Forelimb muscle (tissue), 1 donor: ENCODE results near the gene ARRDC2. TPM values are rescaled to one million over a fixed set of nuclear protein-coding genes. Genes with fewer than 3 reads are reported as not detected.
"Not testable (repeated sequence)": the region's sequence is repeated elsewhere in the genome, so short reads cannot be mapped to it uniquely, and the experiment has no call there.

ENCODE experiments used
- DNase-seq: peaks from one replicate; pipeline ENCODE4 v3.0.0-alpha.2; 2013; ENCODE audit warnings: low read depth
- polyA plus RNA-seq: library from polyadenylated mRNA; unstranded; fragments of 120-200 nt; gene quantifications from one replicate; pipeline ENCODE4 v1.2.1, GENCODE V29; 2013; ENCODE audit not compliant: insufficient read length

ARRDC2 gene
- polyA plus RNA-seq, 1 donor: 4.8 TPM

DNA sequence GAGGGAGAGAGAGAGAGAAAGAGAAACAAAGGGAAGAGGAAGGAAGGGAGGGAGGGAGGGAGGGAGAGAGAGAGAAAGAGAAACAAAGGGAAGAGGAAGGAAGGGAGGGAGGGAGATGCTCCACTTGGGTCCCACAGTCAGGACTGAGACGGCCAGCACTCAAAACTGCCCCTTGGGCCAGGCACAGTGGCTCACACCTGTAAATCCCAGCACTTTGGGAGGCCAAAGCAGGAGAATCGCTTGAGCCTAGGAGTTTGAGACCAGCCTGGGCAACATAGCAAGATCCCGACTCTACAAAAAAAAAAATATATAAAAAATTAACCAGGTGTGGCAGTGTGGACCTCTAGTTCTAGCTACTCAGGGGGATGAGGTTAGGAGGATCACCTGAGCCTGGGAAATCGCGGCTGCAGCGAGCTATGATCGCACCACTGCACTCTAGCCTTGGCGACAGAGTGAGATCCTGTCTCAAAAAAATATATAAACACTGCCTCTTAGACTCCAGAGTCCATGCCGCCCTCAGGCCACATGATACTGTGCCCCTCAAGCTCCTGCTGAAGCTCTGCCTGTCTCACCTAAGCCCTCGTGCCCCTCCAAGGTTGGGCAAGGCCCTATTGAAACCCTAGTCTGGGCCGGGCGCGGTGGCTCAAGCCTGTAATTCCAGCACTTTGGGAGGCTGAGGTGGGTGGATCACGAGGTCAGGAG lies 8.4 kb downstream of the ARRDC2 start:
- no peak for DNase-seq

GRCh38 chr19:18017275-18018083 lies 9.5 kb downstream of the ARRDC2 start:
- no peak for DNase-seq

GRCh38 chr19:18020212-18021085 lies 12.5 kb downstream of the ARRDC2 start:
- no peak for DNase-seq

DNA sequence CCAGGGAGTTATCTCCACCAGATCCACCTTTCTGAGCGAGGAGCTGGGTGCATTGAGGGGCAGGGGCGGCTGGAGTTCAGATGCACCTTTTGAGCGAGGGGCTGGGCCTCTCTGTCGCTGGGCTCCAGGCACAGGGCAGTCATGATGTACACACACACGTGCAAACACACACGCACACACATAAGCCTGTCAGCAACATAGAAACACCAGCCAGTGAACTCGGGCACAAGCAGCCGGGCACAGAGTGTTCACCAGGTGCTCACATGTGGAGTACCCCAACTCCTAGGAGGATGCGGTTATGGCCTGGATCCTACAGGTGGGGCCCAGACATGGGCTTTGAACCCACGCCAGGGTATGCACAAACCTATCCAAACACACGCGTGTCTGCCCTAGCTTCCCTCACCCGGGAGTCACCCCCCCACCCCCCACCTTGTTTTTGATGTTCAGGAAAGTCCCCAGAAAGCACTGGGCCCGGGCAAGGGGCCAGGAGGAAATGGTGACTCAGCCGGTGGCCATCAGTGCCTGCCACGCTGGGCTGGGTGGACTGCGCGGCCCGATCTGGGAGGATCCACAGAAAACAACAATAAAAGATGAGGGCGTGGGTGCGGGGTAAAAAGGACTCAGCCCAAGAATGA lies 13.3 kb downstream of the ARRDC2 start:
- no peak for DNase-seq

- DNase-seq: no peak
These were observed 15.8 kb downstream of the ARRDC2 start for GRCh38 chr19:18023622-18024251.

DNA sequence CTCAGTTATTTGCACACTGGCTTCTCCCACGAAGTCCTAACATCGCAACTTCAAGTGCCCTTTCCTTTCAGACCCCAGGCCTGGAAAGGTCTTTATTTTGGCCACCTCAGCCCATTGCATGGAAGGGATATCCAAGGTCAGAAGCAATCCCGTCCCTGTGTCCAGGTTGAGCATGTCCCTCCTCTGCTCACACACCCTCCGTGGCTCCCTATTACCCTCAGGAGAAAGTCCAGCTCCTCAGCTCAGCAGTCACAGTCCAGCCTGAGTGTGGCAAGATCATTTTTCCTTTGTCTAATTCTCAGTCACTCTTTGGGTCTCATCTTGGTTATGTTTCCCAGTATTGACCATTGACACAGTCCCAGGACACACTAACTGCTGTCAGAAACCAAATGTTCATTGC lies 19.2 kb downstream of the ARRDC2 start:
- no peak for DNase-seq

DNA sequence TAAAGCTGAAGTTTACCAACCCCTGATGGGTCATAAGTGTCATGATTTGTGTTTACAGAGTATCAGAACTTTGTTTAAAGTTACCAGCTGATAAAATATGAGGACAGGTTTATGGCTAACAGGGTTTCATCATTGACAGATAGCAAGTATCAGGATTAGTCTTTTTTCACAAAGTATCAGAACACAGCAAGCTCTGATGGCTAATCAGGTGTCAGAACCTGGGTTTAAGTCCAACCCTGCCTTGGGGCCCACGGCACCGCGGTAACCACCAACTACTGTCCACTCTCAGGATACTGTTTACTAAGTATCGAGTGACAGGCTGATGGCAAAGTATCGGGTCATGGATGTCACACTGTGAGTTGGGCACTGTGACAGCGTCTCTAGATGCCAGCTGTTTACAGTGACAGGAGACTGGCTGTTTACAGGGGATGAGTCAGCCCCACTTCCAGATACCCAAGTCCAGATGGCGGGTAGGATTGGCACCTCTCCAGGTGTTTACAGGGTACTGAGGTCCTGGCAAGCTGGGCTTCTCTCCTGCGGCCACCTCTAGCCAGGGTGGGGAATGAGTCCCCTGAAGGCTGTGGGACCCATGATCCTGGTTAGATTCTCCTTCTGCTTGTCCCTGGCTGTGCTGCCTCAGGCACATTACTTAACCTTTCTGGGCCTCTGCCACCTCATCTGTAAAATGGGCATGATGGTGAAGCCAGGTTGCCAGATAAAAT lies 21.8 kb downstream of the ARRDC2 start:
- DNase-seq: no peak

DNA sequence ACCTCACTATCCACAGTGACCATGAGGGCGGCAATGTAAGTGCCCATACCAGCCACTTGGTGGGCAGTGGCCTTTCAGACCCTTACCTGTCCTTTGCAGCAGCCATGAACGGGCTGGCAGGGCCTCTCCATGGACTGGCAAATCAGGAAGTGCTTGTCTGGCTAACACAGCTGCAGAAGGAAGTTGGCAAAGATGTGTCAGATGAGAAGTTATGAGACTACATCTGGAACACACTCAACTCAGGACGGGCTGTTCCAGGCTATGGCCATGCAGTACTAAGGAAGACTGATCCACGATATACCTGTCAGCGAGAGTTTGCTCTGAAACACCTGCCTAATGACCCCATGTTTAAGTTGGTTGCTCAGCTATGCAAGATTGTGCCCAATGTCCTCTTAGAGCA lies 23.4 kb downstream of the ARRDC2 start:
- DNase-seq: not testable (repeated sequence)

DNA sequence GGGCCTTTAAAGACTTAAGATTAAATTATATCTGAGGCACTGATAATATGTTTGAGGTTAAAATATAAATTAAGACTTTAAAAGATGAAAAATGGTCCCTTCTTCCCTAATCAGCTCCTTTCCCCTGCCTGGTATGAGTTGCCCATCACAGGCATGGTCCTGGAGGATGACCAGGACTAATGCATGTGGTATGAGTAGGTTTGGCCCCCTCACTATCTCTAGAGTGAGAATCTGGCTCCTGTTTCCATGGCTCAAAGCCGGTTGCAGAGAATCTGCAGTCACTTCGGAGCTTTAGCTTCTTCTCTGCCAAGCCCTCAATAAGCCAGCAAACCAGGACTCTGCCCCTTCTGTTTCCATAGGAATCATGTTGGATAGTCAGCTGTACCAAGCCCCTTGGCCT lies 24.1 kb downstream of the ARRDC2 start:
- not testable (repeated sequence) for DNase-seq

GRCh38 chr19:18041054-18041453 lies 33.1 kb downstream of the ARRDC2 start:
- DNase-seq: no peak

DNA sequence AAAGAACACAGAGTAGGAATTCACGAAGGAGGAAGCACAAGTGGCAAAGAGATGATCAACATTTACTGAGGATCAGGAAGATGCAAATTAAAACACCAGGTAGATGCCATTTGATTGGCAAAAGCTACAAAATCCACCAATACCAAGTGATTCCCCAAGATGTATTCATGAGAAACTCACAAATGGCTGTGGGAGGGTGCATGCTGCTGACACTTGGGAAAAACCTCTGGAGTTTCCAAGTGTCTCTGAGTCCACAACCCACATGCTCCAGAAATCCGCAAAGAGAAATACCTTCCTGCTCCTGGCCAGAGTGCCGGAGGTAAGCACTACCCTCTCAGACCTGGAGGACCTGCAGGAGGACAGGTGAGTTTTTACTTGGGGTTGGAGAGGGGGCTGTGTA lies 35.7 kb downstream of the ARRDC2 start:
- DNase-seq: no peak

DNA sequence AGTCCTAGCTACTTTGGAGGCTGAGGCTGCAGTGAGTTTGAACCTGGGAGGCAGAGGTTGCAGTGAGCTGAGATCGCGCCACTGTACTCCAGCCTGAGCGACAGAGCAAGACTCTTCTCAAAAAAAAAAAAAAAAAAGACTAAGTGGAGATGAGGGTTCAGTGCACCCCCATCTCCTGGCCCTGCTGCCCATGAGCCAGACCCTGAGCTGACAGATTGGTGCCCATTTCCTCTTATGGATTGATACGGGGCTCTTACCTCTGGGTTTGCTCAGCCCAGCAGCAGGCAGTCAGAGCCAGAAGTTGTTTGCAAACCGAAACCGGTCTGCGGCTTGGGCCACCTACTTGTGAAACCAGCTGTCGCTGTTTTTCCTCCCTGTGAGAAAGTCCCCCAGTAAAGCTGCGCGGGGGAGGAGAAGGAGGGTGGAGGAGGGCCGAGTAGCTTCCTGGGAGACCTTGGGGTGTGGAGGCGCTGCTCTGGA lies 36.9 kb downstream of the ARRDC2 start:
- DNase-seq: no peak

- no peak for DNase-seq
These were observed 37.5 kb downstream of the ARRDC2 start for GRCh38 chr19:18045307-18046050.

DNA sequence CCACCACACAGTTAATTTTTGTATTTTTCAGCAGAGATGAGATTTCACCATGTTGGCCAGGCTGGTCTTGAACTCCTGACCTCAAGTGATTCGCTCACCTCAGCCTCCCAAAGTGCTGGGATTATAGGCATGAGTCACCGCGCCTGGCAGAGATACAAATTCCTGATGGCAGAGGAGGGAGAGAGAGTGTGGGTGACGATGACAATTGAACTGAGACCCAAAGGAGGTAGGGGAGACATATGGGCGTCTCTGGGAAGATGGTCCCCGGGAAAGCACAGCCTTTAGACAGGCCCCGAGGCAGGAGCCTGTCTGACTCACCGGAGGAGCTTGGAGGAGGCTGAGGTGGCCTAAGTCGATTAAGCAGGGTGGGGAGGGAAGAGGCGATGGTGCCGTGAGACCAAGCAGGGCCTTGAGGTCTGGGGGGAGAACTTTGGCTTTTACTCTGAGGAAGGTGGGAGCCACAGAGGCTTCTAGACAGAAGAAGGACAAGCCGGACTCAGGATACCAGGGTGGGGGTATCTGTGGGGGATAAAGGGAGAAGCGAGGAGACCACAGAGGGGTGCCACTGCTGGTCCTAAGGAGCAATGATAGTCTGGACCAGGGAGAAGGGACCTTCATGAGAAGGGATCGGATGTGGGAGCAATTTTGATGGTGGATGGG lies 38.2 kb downstream of the ARRDC2 start:
- DNase-seq: no peak

DNA sequence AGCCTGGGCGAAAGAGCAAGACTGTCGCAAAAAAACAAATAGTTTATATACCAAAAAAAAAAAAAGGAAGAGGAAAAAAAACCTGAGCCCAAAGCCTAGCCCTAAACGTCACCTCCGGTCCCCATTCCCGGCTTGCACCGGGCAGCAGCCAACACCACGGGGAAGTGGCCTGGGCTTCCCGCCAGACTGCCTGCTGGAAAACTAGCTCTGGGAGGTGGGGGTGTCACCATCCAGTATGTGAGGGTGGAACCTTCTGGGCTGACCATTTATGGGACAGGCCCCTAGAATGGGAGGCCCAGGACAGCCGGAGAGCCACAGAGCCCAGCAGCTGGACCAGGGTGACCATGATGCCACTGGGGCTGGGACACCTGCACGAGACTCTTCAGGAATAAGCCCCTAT lies 41.4 kb downstream of the ARRDC2 start:
- peak; percentile 41 for DNase-seq

DNA sequence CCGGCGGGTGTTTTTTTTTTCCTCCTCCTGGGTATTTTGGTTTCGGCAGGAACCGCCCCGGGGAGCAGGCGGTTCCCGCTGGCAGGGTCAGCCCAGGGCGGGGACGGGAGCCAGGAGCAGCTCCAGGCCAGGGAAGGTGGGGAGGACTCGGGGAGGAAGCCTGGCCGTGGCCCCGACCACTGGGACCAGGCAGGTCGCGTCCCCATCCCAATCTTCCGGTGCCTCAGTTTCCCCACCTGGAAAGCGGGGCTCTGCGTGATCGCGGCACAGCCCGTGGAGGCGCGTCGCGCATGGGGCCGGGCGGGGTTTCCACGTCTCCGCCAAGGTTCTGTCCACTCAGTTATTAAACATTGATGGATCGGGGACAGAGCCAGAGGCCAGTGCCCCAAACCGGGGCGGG lies 43.9 kb downstream of the ARRDC2 start:
- no peak for DNase-seq

- DNase-seq: no peak
These were observed 45.7 kb downstream of the ARRDC2 start for GRCh38 chr19:18053576-18054219.

- no peak for DNase-seq
These were observed 48.0 kb downstream of the ARRDC2 start for GRCh38 chr19:18055967-18056366.

DNA sequence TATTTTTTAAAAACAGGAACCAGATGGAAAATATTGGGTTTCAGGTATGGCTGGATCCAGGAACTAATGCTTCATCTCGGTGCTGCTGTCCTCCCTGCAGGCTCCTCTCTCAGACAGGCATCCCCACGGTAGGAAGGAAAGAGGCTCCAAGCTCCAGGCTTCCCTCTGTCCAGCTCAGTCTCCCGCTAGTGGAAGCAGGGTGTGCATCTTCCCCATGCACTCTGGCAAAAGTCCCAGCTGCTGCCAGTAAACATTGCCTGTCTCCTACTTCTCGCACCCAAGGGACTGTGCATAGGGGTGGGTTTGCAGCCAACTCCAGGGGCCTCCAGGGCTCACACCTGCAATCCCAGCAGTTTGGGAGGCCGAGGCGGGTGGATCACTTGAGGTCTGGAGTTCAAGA lies 49.6 kb downstream of the ARRDC2 start:
- no peak for DNase-seq
